Activated CD8-positive, alpha-beta memory T cell treated with anti-CD3 and anti-CD28 coated beads, Interleukin-2, amount 10 ng/mL, durations not matched to agents 7 days and 5 days (primary cell): ENCODE data around the gene FCHO2. TPM values are rescaled to one million over a fixed set of nuclear protein-coding genes. Genes with fewer than 3 reads are reported as not detected.
"Not testable (repeated sequence)": the region's sequence is repeated elsewhere in the genome, so short reads cannot be mapped to it uniquely, and the experiment has no call there.

Source experiments
- ATAC-seq: fragments of 150-1000 bp; cut with Tn5 transposase; one replicate; pipeline ENCODE4 v1.10.0; 2021; ENCODE audit warnings: moderate library complexity
- CTCF ChIA-PET: fragments of 350-600 bp; sonication (Branson Sonifier 250); formaldehyde crosslinking; loops from one replicate; lab custom pipeline; 2021; ENCODE audit warnings: antibody characterized with exemption; lab: Charles Lee
- DNase-seq: peaks from one replicate; pipeline ENCODE4 v3.0.0-alpha.2; 2020
- H3K27ac Mint-ChIP-seq: one replicate; pipeline ENCODE4 v1.8.0; 2021; ENCODE audit warnings: mild to moderate bottlenecking, mixed read lengths
- H3K27me3 Mint-ChIP-seq: one replicate; pipeline ENCODE4 v1.8.0; 2021; ENCODE audit warnings: mixed read lengths
- H3K36me3 Mint-ChIP-seq: one replicate; pipeline ENCODE4 v1.8.0; 2021; ENCODE audit warnings: mild to moderate bottlenecking, mixed read lengths
- H3K4me1 Mint-ChIP-seq: one replicate; pipeline ENCODE4 v1.8.0; 2021; ENCODE audit warnings: mixed read lengths
- H3K4me3 Mint-ChIP-seq: one replicate; pipeline ENCODE4 v1.8.0; 2021; ENCODE audit warnings: mild to moderate bottlenecking, moderate library complexity, mixed read lengths
- H3K9me3 Mint-ChIP-seq: one replicate; pipeline ENCODE4 v1.8.0; 2022; ENCODE audit warnings: low read depth, mixed read lengths
- total RNA-seq, 2 experiments: library from RNA; stranded (reverse); gene quantifications; one replicate each; pipeline ENCODE4 v1.2.3, GENCODE V29; 2021

The FCHO2 gene
- total RNA-seq, 2 experiments from 2014 or later = 2.1 to 2.8 TPM

DNA sequence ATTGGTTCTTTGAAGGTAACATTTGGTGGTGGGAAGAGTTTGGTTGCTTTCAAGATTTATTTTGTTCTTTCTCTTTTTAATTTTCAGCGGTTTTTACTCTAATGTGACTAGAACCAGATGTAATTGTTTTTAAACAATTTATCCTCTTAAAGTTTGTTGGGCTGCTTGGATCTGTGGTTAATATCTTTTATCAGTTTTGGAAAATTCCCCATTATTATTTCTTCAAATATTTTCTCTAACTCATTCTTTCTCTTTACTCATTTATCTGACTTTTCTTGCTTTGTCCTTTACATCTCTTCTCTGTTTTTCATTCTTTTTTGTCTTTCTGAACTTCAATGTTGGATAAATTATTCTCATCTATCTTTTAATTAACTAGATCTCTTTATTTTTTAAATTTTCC lies 29.9 kb downstream of the FCHO2 start:
- peaks cover 11% of the 10 kb centered on the region for H3K27me3 Mint-ChIP-seq
- ATAC-seq = no peak
- DNase-seq = no peak
- no peak overlapping the region for H3K4me3 Mint-ChIP-seq
- peaks cover 4% of the 10 kb centered on the region for H3K36me3 Mint-ChIP-seq
- peaks cover 1% of the 10 kb centered on the region for H3K4me1 Mint-ChIP-seq
- CTCF ChIA-PET = no interaction called here
- H3K9me3 Mint-ChIP-seq = no peaks in the 10 kb centered on the region
- no peak overlapping the region for H3K27ac Mint-ChIP-seq

DNA sequence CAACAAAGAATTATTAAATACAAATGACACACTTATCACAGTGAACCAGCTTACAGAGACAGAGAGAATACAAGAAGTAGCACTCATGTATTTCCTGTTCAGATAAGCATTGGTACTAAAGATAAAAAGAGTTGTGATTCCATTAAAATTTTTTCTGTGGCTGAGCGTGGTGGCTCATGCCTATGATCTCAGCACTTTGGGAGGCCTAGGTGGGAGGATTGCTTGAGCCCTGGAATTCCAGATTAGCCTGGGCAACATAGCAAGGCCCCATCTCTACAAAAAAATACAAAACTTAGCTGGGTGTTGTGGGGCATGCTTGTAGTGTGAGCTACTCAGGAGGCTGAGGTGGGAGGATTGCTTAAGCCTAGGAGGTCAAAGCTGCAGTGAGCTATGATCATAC lies 32.9 kb downstream of the FCHO2 start:
- Mint-ChIP-seq H3K4me3 (no peak overlapping the region), H3K36me3 (peaks cover 6% of the 10 kb centered on the region), H3K27me3 (peaks cover 11% of the 10 kb centered on the region), H3K4me1 (peaks cover 3% of the 10 kb centered on the region), H3K27ac (no peak overlapping the region), H3K9me3 (no peaks in the 10 kb centered on the region)
- ATAC-seq = no peak
- DNase-seq = no peak
- CTCF ChIA-PET = no interaction called here

DNA sequence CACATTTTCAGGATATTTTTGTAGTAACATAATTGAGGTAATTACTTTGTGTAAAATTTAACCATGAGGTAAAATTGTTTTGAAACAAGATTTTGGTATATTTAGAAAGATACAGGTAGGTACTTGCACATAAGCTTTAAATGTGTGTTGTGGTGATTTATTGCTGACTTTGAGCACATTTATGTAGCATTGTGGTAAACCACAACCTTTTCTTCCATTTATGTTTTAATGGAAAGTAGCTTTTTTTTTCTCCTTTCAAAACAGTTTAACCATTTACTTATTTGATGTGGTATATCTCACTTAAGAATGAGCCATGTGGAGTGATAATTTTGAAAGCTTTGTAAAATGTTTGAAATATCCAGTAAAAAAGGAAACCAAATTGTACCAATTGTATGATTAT lies 35.6 kb downstream of the FCHO2 start:
- H3K9me3 Mint-ChIP-seq = no peaks in the 10 kb centered on the region
- ATAC-seq (no peak), DNase-seq (no peak)
- H3K4me3 Mint-ChIP-seq = no peak overlapping the region
- no peak overlapping the region for H3K27ac Mint-ChIP-seq
- H3K27me3 Mint-ChIP-seq = peaks cover 2% of the 10 kb centered on the region
- H3K36me3 Mint-ChIP-seq = peaks cover 6% of the 10 kb centered on the region
- CTCF ChIA-PET = no interaction called here
- H3K4me1 Mint-ChIP-seq = peaks cover 3% of the 10 kb centered on the region

DNA sequence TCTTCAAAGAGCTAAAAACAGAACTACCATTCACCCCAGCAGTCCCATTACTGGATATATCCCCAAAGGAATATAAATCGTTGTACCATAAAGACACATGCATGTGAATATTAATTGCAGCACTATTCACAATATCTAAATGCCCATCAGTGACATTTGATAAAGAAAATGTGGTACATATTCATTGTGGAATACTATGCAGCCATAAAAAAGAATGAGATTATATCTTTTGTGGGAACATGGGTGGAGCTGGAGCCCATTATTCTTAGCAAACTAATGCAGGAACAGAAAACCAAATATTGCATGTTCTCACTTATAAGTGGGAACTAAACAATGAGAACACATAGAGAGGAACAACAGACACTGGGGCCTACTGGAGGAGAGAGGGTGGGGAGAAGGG lies 38.7 kb downstream of the FCHO2 start:
- no peaks in the 10 kb centered on the region for H3K27me3 Mint-ChIP-seq
- DNase-seq (no peak), ATAC-seq (no peak)
- H3K9me3 Mint-ChIP-seq = no peaks in the 10 kb centered on the region
- H3K36me3 Mint-ChIP-seq = peaks cover 6% of the 10 kb centered on the region
- no peak overlapping the region for H3K4me3 Mint-ChIP-seq
- CTCF ChIA-PET = no interaction called here
- no peak overlapping the region for H3K27ac Mint-ChIP-seq
- H3K4me1 Mint-ChIP-seq = peaks cover 3% of the 10 kb centered on the region

DNA sequence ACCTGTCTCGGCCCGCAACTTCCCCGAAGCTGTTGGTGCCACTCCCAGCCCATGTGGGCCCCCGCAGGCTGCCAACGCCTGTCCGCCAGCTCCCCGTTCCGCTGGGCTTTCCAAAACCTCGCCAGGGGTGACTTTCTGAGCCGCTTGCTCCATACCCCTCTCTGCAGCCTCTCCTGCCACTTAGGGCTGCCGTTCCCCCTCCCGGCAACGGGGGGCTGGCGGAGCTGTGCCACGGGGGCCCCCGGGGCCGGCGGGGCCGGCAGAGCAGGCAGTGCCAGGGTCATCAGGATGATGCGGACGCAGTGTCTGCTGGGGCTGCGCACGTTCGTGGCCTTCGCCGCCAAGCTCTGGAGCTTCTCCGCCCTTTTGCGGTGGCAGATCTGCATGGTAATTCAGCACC lies 40.8 kb downstream of the FCHO2 start:
- no peak for DNase-seq
- no peak overlapping the region for H3K4me3 Mint-ChIP-seq
- no peak overlapping the region for H3K27ac Mint-ChIP-seq
- ATAC-seq = no peak
- H3K27me3 Mint-ChIP-seq = no peaks in the 10 kb centered on the region
- CTCF ChIA-PET = no interaction called here
- H3K9me3 Mint-ChIP-seq = no peaks in the 10 kb centered on the region
- peaks cover 2% of the 10 kb centered on the region for H3K36me3 Mint-ChIP-seq
- no peaks in the 10 kb centered on the region for H3K4me1 Mint-ChIP-seq

DNA sequence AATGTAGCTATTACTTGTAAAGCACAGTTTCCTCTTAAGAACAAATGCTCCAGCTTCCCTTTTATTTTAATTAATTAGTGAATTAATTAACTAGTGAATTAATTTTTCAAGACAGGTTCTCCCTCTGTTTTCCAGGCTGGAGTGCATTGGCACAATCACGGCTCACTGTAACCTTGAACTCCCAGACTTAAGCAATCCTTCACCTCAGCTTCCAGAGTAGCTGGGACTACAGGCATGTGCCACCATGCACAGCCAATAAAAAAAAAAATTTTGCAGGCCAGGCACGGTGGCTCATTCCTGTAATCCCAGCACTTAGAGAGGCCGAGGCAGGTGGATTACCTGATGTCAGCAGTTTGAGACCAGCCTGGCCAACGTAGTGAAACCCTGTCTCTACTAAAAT lies 44.1 kb downstream of the FCHO2 start:
- H3K4me3 Mint-ChIP-seq = no peak overlapping the region
- DNase-seq (no peak), ATAC-seq (no peak)
- H3K4me1 Mint-ChIP-seq = no peaks in the 10 kb centered on the region
- H3K27me3 Mint-ChIP-seq = no peaks in the 10 kb centered on the region
- no peak overlapping the region for H3K27ac Mint-ChIP-seq
- H3K36me3 Mint-ChIP-seq = no peaks in the 10 kb centered on the region
- CTCF ChIA-PET = no interaction called here
- no peaks in the 10 kb centered on the region for H3K9me3 Mint-ChIP-seq

DNA sequence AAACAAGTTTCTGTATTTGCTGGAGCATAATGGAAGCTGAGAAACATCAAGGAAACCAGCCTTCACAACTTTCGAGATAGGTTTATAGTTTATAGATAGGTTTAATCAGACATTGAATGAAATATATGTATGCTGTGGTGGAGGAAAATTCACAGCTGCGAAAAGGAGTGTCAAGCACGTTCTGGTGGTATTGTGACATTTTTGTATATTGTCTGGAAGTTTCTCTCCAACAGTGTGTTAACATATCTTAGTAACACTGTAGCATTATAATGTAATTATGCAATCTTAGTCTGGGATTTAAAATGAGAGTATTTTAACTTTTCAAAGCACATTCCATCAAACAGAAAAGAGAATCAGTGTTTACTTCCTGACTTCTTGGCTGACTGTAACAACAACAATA lies 50.0 kb downstream of the FCHO2 start:
- H3K9me3 Mint-ChIP-seq = no peaks in the 10 kb centered on the region
- DNase-seq (no peak), ATAC-seq (no peak)
- no peaks in the 10 kb centered on the region for H3K27me3 Mint-ChIP-seq
- CTCF ChIA-PET = no interaction called here
- H3K4me3 Mint-ChIP-seq = no peak overlapping the region
- no peaks in the 10 kb centered on the region for H3K36me3 Mint-ChIP-seq
- no peaks in the 10 kb centered on the region for H3K4me1 Mint-ChIP-seq
- H3K27ac Mint-ChIP-seq = no peak overlapping the region

DNA sequence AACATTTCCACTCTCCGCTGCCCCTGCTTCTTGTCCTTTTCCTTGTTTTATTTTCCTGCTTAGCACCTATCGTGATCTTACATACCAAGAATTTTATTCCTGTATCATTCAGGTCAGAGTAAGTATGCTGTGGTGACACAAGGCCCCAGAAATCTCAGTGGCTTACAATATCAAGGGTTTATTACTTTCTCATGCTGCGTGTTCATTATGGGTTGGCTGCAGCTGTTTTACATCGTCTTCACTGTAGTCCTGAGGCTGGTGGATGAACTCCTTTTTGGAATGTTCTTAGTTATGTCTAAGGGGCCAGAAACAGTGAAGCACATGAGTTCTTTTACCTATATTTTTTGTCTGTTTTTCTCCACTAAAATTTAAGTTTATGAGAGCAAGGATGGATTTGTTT lies 51.2 kb downstream of the FCHO2 start:
- DNase-seq (no peak), ATAC-seq (no peak)
- Mint-ChIP-seq H3K27ac (no peak overlapping the region), H3K4me1 (no peaks in the 10 kb centered on the region), H3K4me3 (no peak overlapping the region), H3K27me3 (no peaks in the 10 kb centered on the region), H3K36me3 (no peaks in the 10 kb centered on the region), H3K9me3 (no peaks in the 10 kb centered on the region)
- CTCF ChIA-PET = no interaction called here

DNA sequence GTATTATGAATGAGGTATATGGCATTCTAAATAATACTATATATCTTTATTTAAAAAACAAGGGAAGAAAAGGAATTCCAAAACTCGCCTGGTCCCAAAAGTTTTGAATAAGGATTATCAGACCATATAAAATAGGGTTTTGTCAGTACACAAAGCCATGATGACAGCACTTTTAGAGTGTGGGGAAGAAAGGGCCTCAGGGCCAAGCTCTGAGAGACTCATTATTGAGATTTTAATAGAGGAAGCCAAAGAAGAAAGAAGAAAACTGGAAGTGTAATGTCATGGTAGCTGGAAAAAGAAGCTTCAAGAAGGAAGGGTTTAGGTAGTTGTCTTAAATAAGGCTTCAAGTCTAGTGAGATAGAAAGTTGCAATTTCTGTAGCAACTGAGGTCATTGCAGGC lies 53.0 kb downstream of the FCHO2 start:
- no peak overlapping the region for H3K27ac Mint-ChIP-seq
- CTCF ChIA-PET = no interaction called here
- H3K4me1 Mint-ChIP-seq = no peaks in the 10 kb centered on the region
- H3K36me3 Mint-ChIP-seq = no peaks in the 10 kb centered on the region
- DNase-seq = no peak
- H3K27me3 Mint-ChIP-seq = no peaks in the 10 kb centered on the region
- no peak overlapping the region for H3K4me3 Mint-ChIP-seq
- H3K9me3 Mint-ChIP-seq = no peaks in the 10 kb centered on the region
- ATAC-seq = no peak

DNA sequence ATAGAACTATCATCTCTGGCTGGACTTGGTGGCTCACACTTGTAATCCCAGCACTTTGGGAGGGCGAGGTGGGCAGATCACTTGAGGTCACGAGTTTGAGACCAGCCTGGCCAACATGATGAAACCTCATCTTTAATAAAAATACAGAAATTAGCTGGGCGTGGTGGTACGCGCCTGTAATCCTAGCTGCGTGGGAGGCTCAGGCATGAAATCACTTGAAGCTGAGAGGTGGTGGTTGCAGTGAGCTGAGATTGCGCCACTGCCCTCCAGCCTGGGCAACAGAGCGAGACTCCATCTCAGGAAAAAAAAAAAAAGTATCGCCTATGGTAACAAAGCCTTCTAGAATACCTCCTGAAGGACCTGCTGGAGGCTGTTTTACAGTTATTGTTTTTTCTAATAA lies 55.8 kb downstream of the FCHO2 start:
- H3K36me3 Mint-ChIP-seq, DNase-seq, H3K27ac Mint-ChIP-seq, CTCF ChIA-PET, H3K27me3 Mint-ChIP-seq, H3K9me3 Mint-ChIP-seq, H3K4me3 Mint-ChIP-seq, H3K4me1 Mint-ChIP-seq, ATAC-seq: not testable (repeated sequence)

DNA sequence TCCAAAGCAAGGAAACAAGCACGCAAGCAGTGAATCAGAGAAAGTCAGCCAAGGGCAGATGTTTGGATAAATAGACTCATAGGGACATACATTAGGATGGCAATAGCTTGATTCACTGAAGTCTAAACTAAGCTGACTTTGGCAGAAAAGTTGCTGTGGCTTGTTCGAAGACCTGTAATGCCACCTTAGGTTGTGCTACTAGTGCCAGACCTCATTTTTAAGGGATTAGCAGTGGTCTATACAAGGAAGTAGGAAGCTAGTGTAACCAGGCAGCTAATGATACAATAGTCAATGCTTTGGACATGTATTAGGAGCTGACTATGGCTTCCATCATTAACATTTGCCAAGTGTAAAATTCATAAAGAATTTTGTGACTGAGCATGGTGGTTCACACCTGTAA lies 63.1 kb downstream of the FCHO2 start:
- CTCF ChIA-PET = interaction anchor here (0.8 kb wide), 1 partner anchor 17 kb away, joined by 3 read pairs; no protein-coding TSS in a partner anchor
- Mint-ChIP-seq H3K27me3 (no peaks in the 10 kb centered on the region), H3K9me3 (no peaks in the 10 kb centered on the region), H3K4me3 (no peak overlapping the region), H3K36me3 (no peaks in the 10 kb centered on the region), H3K4me1 (no peaks in the 10 kb centered on the region), H3K27ac (no peak overlapping the region)
- no peak for DNase-seq
- ATAC-seq = no peak

DNA sequence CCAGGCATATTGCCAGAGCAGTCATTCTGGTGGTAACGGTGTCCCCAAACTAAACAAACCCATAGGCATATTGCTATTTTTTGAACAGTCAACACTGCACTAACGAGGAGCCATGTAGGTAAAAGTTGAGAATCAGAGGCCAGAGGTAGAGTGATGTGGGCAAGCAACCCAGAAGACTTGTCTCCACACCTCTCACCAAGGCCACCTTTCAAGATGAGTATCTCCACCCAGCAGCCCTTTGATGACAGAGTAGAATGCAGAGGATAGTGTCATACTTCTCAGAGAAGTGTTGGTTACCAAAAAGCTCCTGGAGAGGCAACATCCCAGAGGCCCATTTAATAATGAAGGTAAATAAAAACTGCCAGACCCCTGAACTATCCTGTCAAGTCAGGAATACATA lies 63.9 kb downstream of the FCHO2 start:
- no peak for ATAC-seq
- H3K27ac Mint-ChIP-seq = no peak overlapping the region
- CTCF ChIA-PET = no interaction called here
- no peak overlapping the region for H3K4me3 Mint-ChIP-seq
- DNase-seq = no peak
- H3K27me3 Mint-ChIP-seq = no peaks in the 10 kb centered on the region
- no peaks in the 10 kb centered on the region for H3K4me1 Mint-ChIP-seq
- H3K9me3 Mint-ChIP-seq = no peaks in the 10 kb centered on the region
- no peaks in the 10 kb centered on the region for H3K36me3 Mint-ChIP-seq

DNA sequence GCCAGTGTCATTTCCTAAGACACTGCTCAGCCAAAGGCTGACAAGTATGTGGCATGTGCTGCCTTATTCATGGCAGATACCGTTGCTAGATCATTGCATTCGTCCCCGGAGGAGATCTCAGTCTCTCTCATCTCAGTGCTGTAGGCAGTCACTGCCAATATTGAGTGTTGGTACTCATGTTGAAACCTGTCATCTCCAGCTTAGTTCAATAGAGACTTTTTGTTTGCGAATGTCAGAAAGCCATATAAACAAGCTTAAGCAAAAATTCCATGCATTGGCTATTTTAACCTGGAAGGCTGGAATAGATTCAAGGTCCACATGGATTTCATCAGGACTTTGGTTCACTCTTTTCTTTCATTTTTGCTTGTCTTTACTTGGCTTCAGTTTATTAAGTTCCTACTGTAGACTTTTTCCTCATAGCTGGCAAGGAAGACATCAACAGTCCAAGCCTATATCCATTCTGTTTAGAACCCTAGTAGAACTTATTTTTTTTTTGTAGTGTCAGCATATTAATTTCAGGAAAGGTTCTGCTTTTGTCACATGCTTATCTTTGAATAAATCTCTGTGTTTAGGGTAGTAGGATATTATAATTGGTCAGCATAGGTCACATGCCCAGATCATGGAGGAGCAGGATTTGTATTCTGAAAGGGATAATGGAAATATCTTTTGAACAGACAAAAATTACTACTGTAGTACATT lies 66.8 kb downstream of the FCHO2 start:
- Mint-ChIP-seq H3K9me3 (no peaks in the 10 kb centered on the region), H3K27me3 (no peaks in the 10 kb centered on the region), H3K27ac (no peak overlapping the region), H3K4me3 (no peak overlapping the region), H3K36me3 (no peaks in the 10 kb centered on the region), H3K4me1 (no peaks in the 10 kb centered on the region)
- CTCF ChIA-PET = no interaction called here
- no peak for DNase-seq
- no peak for ATAC-seq

DNA sequence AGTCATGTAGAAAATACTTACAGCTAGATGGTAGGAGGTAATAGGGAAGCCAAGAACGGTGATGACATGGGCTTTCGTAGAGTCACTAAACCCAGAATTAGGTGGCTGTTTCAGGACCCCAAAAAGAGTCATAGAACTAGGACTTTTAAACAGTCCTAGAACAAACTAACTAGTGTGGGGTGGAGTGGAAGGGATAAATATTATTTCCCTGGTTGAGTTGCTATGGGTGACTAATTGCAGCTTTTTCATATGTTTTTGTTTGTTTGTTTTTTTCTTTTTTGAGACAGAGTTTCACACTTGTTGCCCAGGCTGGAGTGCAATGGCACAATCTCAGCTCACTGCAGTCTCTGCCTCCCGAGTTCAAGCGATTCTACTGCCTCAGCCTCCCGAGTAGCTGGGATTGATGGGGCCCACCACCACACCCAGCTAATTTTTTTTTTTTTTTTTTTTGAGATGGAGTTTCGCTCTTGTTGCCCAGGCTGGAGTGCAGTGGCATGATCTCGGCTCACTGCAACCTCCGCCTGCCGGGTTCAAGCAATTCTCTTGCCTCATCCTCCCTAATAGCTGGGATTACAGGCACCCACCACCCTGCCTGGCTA lies 69.2 kb downstream of the FCHO2 start:
- H3K36me3 Mint-ChIP-seq, CTCF ChIA-PET, H3K4me1 Mint-ChIP-seq, DNase-seq, ATAC-seq, H3K27ac Mint-ChIP-seq, H3K4me3 Mint-ChIP-seq, H3K27me3 Mint-ChIP-seq, H3K9me3 Mint-ChIP-seq: not testable (repeated sequence)
